GM18520 (cell line): ENCODE results near the gene RTN1.

ENCODE experiments used
- ATAC-seq: cut with Tn5 transposase; IDR thresholded peaks from one replicate; pipeline ENCODE4 v1.9.1; 2021; ENCODE audit not compliant: unreplicated experiment

RTN1 gene, protein sequence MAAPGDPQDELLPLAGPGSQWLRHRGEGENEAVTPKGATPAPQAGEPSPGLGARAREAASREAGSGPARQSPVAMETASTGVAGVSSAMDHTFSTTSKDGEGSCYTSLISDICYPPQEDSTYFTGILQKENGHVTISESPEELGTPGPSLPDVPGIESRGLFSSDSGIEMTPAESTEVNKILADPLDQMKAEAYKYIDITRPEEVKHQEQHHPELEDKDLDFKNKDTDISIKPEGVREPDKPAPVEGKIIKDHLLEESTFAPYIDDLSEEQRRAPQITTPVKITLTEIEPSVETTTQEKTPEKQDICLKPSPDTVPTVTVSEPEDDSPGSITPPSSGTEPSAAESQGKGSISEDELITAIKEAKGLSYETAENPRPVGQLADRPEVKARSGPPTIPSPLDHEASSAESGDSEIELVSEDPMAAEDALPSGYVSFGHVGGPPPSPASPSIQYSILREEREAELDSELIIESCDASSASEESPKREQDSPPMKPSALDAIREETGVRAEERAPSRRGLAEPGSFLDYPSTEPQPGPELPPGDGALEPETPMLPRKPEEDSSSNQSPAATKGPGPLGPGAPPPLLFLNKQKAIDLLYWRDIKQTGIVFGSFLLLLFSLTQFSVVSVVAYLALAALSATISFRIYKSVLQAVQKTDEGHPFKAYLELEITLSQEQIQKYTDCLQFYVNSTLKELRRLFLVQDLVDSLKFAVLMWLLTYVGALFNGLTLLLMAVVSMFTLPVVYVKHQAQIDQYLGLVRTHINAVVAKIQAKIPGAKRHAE

DNA sequence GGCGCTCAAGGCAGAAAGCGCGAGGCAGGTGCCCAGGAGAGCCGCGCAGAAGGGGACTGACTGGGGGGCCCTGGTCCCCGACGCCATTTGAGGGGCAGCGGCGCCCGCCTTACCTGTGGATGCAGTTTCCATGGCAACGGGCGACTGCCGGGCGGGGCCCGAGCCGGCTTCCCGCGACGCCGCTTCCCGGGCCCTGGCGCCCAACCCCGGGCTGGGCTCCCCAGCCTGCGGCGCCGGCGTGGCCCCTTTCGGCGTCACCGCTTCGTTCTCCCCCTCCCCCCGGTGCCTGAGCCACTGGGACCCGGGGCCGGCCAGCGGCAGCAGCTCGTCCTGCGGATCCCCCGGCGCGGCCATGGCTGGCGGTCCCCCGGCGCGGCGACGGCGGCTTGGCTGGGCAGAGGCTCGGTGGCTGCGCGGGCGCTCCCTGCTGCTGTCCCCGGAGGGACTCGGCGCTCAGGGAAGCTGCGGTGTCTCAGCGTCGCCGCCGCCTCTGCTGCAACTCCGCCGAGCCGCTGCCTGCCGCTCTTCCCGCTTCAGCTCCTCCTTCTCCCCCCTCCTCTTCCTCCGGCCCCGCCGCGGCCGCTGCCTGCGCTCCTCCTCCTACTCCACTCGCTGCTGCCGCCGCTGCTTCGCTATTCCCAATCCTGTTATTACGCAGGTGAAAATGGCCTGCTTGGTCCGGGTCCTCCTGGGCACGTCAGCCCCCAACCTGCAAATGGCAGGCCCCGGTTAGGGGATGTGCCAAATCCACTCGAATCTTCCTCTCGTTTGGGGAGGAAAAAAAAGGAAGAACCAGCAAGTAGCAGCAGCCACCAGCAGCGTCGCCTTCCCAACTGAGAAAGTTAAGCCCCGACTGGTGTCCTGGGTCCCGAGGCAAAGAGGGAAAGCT is at the start of gene RTN1:
Gene RTN1 (minus strand): TSS at position 500 of the 889 bp plus-strand sequence. CDS start 146 bp downstream, at position 354.
- ATAC-seq = no peak

- no peak for ATAC-seq
Measured at GRCh38 chr14:59920378-59920683, 49.8 kb upstream of the RTN1 start.

DNA sequence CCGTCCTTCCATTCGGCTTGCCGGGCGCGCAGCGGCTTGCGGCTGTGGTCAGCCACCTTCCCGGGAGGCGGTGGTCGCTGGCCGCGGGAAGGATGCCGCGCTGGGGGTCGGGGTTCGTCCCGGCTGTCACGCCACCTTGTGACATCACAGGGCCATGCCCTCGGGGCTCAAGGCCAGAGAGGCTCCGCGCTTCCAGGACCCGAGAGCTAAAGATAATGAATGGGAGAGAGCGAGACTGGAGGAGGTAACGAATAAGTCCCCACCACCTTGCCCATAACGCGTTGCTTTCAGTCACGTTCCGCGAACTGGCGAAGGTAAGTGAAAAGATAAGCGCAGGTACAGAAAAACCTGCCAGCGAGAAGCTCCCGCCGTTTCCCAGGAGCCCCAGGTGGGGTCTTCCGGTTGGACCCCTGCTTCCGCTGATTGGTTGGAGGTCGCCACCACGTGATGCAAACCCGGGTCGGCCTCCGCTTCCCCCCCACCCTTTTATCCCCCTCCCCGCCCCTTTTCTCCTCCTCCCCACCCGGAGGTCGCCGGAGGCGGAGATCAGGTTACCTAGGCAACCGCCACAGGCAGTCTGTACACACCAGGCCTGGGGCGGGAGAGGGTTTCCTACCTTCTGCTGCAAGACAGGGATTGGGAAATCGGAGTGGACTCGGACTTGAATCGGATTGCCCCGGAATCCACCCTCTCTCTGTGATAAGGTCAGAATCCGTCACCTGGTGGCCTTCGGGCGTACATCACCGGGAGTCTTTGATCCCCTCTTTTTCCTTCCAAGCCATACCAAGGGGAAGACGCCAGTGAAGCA is 49.2 kb upstream of the RTN1 start, which contains the start of gene LRRC9:
Gene LRRC9 (plus strand): TSS at position 575 of the 808 bp plus-strand sequence.
- no peak for ATAC-seq

GRCh38 chr14:59918824-59919569 is 48.4 kb upstream of the RTN1 start:
- no peak for ATAC-seq

DNA sequence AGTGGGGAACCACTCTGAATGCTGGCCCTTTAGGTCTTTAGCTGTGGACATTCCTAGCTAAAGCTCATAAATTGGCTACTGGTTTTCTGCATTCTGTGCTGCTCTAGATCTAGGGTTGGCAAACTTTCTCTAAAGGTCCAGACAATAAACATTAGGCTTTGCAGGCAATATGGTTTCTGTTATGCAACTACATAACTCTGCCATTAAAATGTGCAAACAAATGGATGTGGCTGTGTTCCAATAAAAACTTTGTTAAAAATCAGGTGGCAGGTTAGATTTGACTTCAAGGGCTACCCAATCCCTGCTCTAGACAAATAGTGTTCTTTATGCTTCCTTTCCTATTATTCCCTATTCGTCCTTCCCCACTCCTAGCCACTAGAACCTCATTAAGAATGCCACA is 42.6 kb upstream of the RTN1 start:
- no peak for ATAC-seq

DNA sequence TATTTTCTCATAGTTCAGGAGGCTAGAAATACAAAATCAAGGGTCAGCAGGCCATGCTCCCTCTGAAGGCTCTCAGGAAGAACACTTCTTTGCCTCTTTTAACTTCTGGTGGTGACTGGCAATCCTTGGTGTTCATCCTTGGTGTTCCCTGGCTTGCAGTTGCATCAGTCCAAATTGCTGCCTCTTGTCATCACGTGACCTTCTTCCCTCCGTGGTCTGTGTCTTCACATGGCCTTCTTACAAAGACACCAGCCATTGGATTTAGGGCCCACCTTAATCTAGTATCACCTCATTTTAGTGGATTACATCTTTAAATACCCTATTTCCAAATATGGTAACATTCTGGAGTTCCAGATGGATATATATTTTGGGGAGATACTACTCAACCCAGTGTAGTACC is 41.9 kb upstream of the RTN1 start:
- no peak for ATAC-seq

DNA sequence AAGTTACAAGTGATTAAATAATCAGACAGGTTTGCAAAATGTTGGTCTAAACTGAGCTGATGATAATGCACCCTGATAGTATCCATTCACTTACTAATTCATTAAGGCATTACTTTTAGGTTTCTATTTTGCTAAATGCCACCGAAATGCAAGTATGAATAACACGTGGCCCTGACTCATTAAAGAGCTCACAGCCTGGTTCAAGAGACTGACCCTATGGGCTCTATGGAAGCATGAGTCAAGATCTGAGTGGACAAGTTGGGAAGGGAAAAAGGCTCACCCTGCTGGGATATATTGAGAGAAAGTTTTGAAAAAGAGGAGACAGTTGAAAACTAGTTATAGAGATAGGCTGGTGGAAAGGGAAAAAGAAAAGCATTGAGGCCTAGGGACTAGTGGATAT is 34.6 kb upstream of the RTN1 start:
- ATAC-seq = no peak

DNA sequence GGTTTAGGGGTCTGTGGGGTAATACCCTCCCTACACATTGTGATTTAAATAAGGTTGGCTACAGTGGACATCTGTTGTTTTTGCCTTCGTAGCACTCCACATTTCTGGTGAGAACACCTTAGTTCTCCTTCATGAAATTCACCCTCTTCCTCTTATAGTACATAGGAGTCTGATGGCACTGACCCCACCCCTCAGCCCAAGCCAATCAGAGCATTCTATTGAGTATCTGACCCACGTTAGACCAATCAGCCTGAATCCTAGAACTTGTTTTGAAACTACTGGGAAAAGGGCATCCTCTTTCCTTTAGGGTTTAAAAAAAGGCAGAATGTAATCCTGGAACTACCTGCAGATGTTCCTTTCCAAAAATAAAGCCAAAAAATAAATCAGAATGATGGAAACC is 33.6 kb upstream of the RTN1 start:
- no peak for ATAC-seq

- no peak for ATAC-seq
Measured at GRCh38 chr14:59900556-59900955, 30.0 kb upstream of the RTN1 start.

DNA sequence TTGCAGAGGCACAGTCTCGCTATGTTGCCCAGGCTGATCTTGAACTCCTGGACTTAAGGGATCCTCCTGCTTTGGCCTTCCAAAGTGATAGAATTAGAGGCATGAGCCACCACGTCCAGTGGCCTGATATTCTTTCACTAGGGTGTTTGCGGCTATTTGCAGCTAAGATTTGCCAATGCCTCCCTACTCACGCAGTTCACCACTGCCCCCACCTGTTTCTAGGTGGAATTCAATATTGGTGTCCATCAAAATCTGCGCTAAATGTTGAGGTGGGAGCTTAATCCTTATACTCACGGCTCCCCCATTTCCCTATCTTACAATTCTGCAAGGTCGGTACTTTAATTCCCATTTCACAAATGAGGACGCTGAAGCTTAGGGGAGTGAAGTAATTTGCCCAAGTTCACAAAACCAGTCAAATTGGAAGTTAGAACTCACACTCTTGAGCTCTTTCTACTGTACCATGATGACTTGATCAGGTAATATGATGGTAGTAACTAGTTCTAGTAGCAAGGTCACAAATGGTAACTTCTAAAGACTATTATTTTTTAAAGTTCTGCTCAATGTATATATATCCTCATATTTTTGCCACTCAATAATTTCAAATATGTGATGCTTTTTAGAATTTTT is 27.3 kb upstream of the RTN1 start:
- no peak for ATAC-seq

GRCh38 chr14:59895721-59896120 is 25.1 kb upstream of the RTN1 start:
- no peak for ATAC-seq

DNA sequence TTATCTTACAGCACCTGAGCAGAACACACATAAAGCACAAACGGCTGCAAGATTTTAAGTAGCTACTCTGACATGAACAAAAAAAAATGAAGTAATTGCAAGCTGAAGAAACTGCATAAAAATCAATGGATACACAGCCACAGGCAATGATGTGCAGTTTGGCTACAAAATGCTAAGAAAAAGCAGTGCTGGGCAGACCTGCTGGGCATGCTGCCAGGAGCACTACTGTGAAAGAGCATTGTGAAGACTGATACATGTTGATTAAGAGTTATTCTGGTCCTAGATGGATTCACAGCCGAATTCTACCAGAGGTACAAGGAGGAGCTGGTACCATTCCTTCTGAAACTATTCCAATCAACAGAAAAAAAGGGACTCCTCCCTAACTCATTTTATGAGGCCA is 20.1 kb upstream of the RTN1 start:
- no peak for ATAC-seq

DNA sequence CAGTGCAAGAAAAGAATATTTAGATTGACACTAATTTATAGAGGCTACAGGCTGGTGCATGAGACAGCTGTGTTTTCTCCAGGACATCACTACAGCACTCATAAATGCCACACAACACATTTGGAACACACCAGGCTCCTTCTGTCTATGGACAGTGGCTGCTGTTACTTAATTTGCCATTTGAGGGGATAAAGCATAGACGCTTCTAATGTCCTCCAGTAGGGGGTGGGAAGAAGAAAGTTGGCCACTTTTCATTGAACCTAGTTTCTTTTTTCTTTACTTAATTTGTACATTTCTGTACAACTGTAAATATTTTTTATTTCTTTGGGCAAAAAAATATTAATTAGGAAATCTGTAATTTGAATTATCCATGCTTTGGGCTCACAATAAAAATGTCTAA is 12.4 kb upstream of the RTN1 start:
- ATAC-seq = no peak

GRCh38 chr14:59871166-59871495 is 555 bp upstream of the RTN1 start:
- no peak for ATAC-seq

GRCh38 chr14:59869381-59870255 is 958 bp downstream of the RTN1 start:
- ATAC-seq = no peak

DNA sequence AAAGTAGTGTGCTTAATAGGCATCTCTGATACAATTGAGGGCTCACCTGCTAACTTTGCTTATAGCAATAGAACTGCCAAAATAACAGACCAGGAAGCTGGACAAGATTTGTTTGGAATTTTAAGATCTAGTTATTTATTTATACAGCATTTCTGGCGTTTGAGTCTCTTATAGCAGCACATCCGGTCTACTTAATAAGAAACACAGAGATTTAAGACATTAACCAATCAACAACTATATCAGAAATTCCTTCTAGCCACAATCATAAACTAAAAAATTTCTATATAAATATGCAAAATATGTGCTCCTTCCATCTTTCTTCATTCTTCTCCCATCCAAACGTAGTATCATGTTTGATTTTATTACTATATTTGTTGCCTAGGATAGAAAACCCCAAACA is 2.6 kb downstream of the RTN1 start:
- ATAC-seq = no peak

DNA sequence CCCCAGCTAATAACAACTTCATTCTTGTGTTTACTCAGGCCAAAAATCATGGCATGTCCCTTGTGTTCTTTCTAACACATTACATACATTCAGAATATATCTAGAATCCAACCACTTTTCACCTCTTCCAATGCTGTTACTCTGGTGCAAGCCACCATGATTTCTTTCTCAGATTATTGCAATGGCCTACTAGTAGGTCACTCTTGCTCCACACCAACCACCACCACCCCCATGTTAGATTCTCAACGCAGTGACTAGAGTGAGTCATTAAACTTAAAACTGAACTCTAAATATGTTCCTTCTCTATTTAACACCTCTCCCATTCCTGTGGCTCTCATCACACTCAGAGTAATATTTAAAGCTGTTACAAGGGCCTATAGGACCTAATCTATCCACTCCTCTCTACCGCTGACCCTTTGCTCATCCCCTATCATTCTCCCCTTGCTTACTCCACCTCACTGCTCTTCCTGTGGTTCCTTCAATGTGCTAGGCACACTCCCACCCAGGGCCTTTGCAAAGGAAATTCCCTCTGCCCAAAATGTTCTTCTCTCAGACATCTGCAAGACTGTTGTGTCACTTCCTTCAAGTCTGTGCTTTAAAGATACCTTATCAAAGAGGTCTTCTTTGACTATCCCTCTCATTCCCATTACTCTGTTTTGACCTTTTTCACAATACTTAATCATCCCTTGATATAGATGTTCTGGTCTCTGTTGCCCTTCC is 6.6 kb downstream of the RTN1 start:
- no peak for ATAC-seq

- ATAC-seq = no peak
Measured at GRCh38 chr14:59857328-59857727, 13.2 kb downstream of the RTN1 start.
